GM23338 (cell line): Measurements from ENCODE around the gene PGM2. TPM values are rescaled to one million over a fixed set of nuclear protein-coding genes. Genes with fewer than 3 reads are reported as not detected.

Experiments used
- ATAC-seq: fragments of 200-7000 bp; cut with Tn5 transposase; 3 replicates; pipeline ENCODE4 v1.9.1; 2020
- DNase-seq: peaks from one replicate; pipeline ENCODE4 v3.0.0-alpha.2; 2015; ENCODE audit warnings: low spot score
- H2AFZ ChIP-seq: fragments of 200-600 bp; sonication (generic); 2 replicates; pipeline ENCODE4 v1.8.0; 2016; ENCODE audit warnings: antibody characterized with exemption, mild to moderate bottlenecking, moderate library complexity
- H3F3A ChIP-seq: fragments of 200-600 bp; sonication (generic); replicated peaks from 2 replicates; pipeline ENCODE4 v1.8.0; 2017; ENCODE audit warnings: antibody characterized with exemption, mixed run types, low read depth
- H3K27ac ChIP-seq: fragments of 200-600 bp; sonication (generic); 2 replicates; pipeline ENCODE4 v1.6.1; 2016; ENCODE audit warnings: low read depth
- H3K27me3 ChIP-seq: fragments of 200-600 bp; sonication (generic); 2 replicates; pipeline ENCODE4 v1.8.0; 2016; ENCODE audit warnings: mild to moderate bottlenecking, mixed run types, moderate library complexity; ENCODE audit not compliant: insufficient read depth
- H3K36me3 ChIP-seq: fragments of 200-600 bp; sonication (generic); 2 replicates; pipeline ENCODE4 v1.8.0; 2016; ENCODE audit warnings: mild to moderate bottlenecking; ENCODE audit not compliant: insufficient read depth
- H3K4me1 ChIP-seq: fragments of 200-600 bp; sonication (generic); 2 replicates; pipeline ENCODE4 v1.8.0; 2016; ENCODE audit warnings: mild to moderate bottlenecking, moderate library complexity; ENCODE audit not compliant: insufficient read depth
- H3K4me2 ChIP-seq: fragments of 200-600 bp; sonication (generic); 2 replicates; pipeline ENCODE4 v1.7.1; 2017; ENCODE audit warnings: mixed run types
- H3K4me3 ChIP-seq: fragments of 200-600 bp; sonication (generic); 2 replicates; pipeline ENCODE4 v1.6.1; 2016; ENCODE audit warnings: mixed run types
- H3K79me2 ChIP-seq: fragments of 200-600 bp; sonication (generic); replicated peaks from 2 replicates; pipeline ENCODE4 v1.8.0; 2017; ENCODE audit warnings: mild to moderate bottlenecking; ENCODE audit not compliant: insufficient read depth
- H3K9me2 ChIP-seq: fragments of 200-600 bp; sonication (generic); 2 replicates; pipeline ENCODE4 v1.8.0; 2017; ENCODE audit not compliant: insufficient read depth
- H4K20me1 ChIP-seq: fragments of 200-600 bp; sonication (generic); replicated peaks from 2 replicates; pipeline ENCODE4 v1.8.0; 2017; ENCODE audit warnings: mild to moderate bottlenecking; ENCODE audit not compliant: insufficient read depth
- H3K27ac Mint-ChIP-seq: 2 replicates; pipeline ENCODE4 v1.8.0; 2020; ENCODE audit warnings: inconsistent platforms, mild to moderate bottlenecking, moderate library complexity, mixed read lengths
- H3K27me3 Mint-ChIP-seq: 3 replicates; pipeline ENCODE4 v1.8.0; 2022; ENCODE audit warnings: low read depth, mild to moderate bottlenecking, moderate library complexity, mixed read lengths, inconsistent platforms; ENCODE audit not compliant: insufficient read depth, poor library complexity
- H3K36me3 Mint-ChIP-seq: 3 replicates; pipeline ENCODE4 v1.8.0; 2021; ENCODE audit warnings: low read depth, mild to moderate bottlenecking, inconsistent platforms, moderate library complexity, mixed read lengths
- H3K4me1 Mint-ChIP-seq: 3 replicates; pipeline ENCODE4 v1.8.0; 2020; ENCODE audit warnings: mild to moderate bottlenecking, inconsistent platforms, mixed read lengths
- H3K4me3 Mint-ChIP-seq: 3 replicates; pipeline ENCODE4 v1.8.0; 2021; ENCODE audit warnings: moderate library complexity, mild to moderate bottlenecking, inconsistent platforms, mixed read lengths
- H3K9me3 Mint-ChIP-seq: 3 replicates; pipeline ENCODE4 v1.8.0; 2020; ENCODE audit warnings: moderate library complexity, mild to moderate bottlenecking, inconsistent platforms, mixed read lengths
- CREB1 ChIP-seq: fragments of 250-450 bp; sonication (Bioruptor Pico); IDR thresholded peaks from 2 replicates; pipeline ENCODE4 v1.5.0; 2020; ENCODE audit warnings: low read depth, mild to moderate bottlenecking, moderate library complexity
- CTCF ChIP-seq, 2 experiments: fragments of 200-600 bp in 1 of 2; sonication (generic) in 1 of 2; conservative IDR thresholded peaks; 2 replicates each; pipeline versions ENCODE4 v1.5.1 to v1.6.1; 2016 to 2017; ENCODE audit warnings: antibody characterized with exemption in 2 of 2, low read depth in 2 of 2, mild to moderate bottlenecking in 2 of 2, moderate library complexity in 1 of 2
- EZH2 ChIP-seq: fragments of 200-600 bp; sonication (generic); IDR thresholded peaks from one replicate; pipeline ENCODE4 v1.8.0; 2017; ENCODE audit warnings: antibody characterized with exemption, mild to moderate bottlenecking, low read depth; ENCODE audit not compliant: unreplicated experiment
- EZH2phosphoT487 ChIP-seq: fragments of 200-600 bp; sonication (generic); IDR thresholded peaks from one replicate; pipeline ENCODE4 v1.8.1; 2018; ENCODE audit warnings: antibody characterized with exemption; ENCODE audit not compliant: unreplicated experiment
- JUNB ChIP-seq: IDR thresholded peaks from one replicate; pipeline ENCODE4 v1.6.1; 2016; ENCODE audit warnings: antibody characterized with exemption; ENCODE audit not compliant: unreplicated experiment
- NANOG ChIP-seq: IDR thresholded peaks from 2 replicates; pipeline ENCODE4 v1.6.1; 2016; ENCODE audit warnings: antibody characterized with exemption, borderline replicate concordance
- POLR2AphosphoS5 ChIP-seq: IDR thresholded peaks from 2 replicates; pipeline ENCODE4 v1.6.1; 2016; ENCODE audit warnings: antibody characterized with exemption, low read depth
- REST ChIP-seq: IDR thresholded peaks from one replicate; pipeline ENCODE4 v1.6.1; 2018; ENCODE audit warnings: antibody characterized with exemption; ENCODE audit not compliant: unreplicated experiment
- STAT1 ChIP-seq: IDR thresholded peaks from one replicate; pipeline ENCODE4 v1.6.1; 2016; ENCODE audit warnings: antibody characterized with exemption; ENCODE audit not compliant: unreplicated experiment
- ZNF114 ChIP-seq: fragments of 250-450 bp; sonication (Bioruptor Pico); IDR thresholded peaks from 2 replicates; pipeline ENCODE4 v1.5.0; 2020; ENCODE audit warnings: mild to moderate bottlenecking, moderate library complexity
- ZNF331 ChIP-seq: fragments of 250-450 bp; sonication (Bioruptor Pico); IDR thresholded peaks from 2 replicates; pipeline ENCODE4 v1.5.0; 2020; ENCODE audit warnings: low read depth, mild to moderate bottlenecking, moderate library complexity
- polyA plus RNA-seq: library from polyadenylated mRNA; unstranded; fragments of >200 nt; fragmentation: Nextera tagmentation; extraction: Ambion mirVana; gene quantifications from 2 replicates; pipeline ENCODE4 v1.2.1, GENCODE V29; 2016
- total RNA-seq: library from RNA; depleted of rRNA; stranded (reverse); fragments of >200 nt; shearing (Covaris generic); gene quantifications from 2 replicates; pipeline ENCODE4 v1.2.3, GENCODE V29; 2014

Gene PGM2
- total and polyA plus RNA-seq, 2 experiments from 2014 or later = 11.4 to 30.8 TPM

- Histone ChIP-seq H3K36me3 (peaks cover 13% of the 10 kb centered on the region; the same call in 1 of the 2 replicates), H3K79me2 (no peaks in the 10 kb centered on the region), H3K27ac (no peak overlapping the region), H3K27me3 (no peaks in the 10 kb centered on the region), H3F3A (no peaks in the 10 kb centered on the region), H3K4me3 (no peak overlapping the region), H3K4me2 (no peak overlapping the region), H3K4me1 (no peaks in the 10 kb centered on the region), H4K20me1 (no peaks in the 10 kb centered on the region), H2AFZ (no peak overlapping the region), H3K9me2 (no peaks in the 10 kb centered on the region)
- no peak for DNase-seq
- H3K27ac Mint-ChIP-seq = no peak overlapping the region
- TF ChIP-seq EZH2 (no peak), CTCF (conservative IDR thresholded peaks at IDR 0.05; ENCODE audit: low read depth in 2 of 2) (no peak), POLR2AphosphoS5 (no peak), NANOG (no peak), EZH2phosphoT487 (no peak), STAT1 (no peak), ZNF114 (CRISPR knock-in tag) (no peak), JUNB (no peak), REST (no peak), ZNF331 (CRISPR knock-in tag) (no peak)
- no peak overlapping the region for H3K4me3 Mint-ChIP-seq
- H3K36me3 Mint-ChIP-seq = peaks cover 20% of the 10 kb centered on the region; the same call in 2 of the 3 replicates
- H3K4me1 Mint-ChIP-seq = no peaks in the 10 kb centered on the region
- H3K27me3 Mint-ChIP-seq = no peaks in the 10 kb centered on the region
- ATAC-seq = no peak
- H3K9me3 Mint-ChIP-seq = no peaks in the 10 kb centered on the region
Measured at GRCh38 chr4:37858112-37858511, 31.6 kb downstream of the PGM2 start.

GRCh38 chr4:37858872-37859271, 32.4 kb downstream of the PGM2 start:
- Mint-ChIP-seq H3K27me3 (no peaks in the 10 kb centered on the region), H3K27ac (no peak overlapping the region), H3K9me3 (no peaks in the 10 kb centered on the region), H3K36me3 (peaks cover 23% of the 10 kb centered on the region; the same call in 2 of the 3 replicates), H3K4me1 (no peaks in the 10 kb centered on the region), H3K4me3 (no peak overlapping the region)
- Histone ChIP-seq H3K27ac (no peak overlapping the region), H3K9me2 (no peaks in the 10 kb centered on the region), H2AFZ (no peak overlapping the region), H3K36me3 (peaks cover 13% of the 10 kb centered on the region; the same call in 1 of the 2 replicates), H3K4me1 (no peaks in the 10 kb centered on the region), H3K4me2 (no peak overlapping the region), H3K79me2 (no peaks in the 10 kb centered on the region), H3F3A (no peaks in the 10 kb centered on the region), H4K20me1 (no peaks in the 10 kb centered on the region), H3K4me3 (no peak overlapping the region), H3K27me3 (no peaks in the 10 kb centered on the region)
- no peak for ATAC-seq
- no peak for DNase-seq
- TF ChIP-seq EZH2phosphoT487 (no peak), STAT1 (no peak), POLR2AphosphoS5 (no peak), EZH2 (no peak), ZNF331 (CRISPR knock-in tag) (no peak), CREB1 (CRISPR knock-in tag) (no peak), REST (no peak), CTCF (conservative IDR thresholded peaks at IDR 0.05; ENCODE audit: low read depth in 2 of 2) (no peak), JUNB (no peak)
